ENCODE data around the gene BAG5.

Gene BAG5

GRCh38 chr14:103581206-103581605 lies 18.7 kb upstream of the BAG5 start:
- no peak overlapping the region for H3K4me3 ChIP-seq (ENCODE audit: low read depth, low read length)
- TF ChIP-seq, protein P1, sequence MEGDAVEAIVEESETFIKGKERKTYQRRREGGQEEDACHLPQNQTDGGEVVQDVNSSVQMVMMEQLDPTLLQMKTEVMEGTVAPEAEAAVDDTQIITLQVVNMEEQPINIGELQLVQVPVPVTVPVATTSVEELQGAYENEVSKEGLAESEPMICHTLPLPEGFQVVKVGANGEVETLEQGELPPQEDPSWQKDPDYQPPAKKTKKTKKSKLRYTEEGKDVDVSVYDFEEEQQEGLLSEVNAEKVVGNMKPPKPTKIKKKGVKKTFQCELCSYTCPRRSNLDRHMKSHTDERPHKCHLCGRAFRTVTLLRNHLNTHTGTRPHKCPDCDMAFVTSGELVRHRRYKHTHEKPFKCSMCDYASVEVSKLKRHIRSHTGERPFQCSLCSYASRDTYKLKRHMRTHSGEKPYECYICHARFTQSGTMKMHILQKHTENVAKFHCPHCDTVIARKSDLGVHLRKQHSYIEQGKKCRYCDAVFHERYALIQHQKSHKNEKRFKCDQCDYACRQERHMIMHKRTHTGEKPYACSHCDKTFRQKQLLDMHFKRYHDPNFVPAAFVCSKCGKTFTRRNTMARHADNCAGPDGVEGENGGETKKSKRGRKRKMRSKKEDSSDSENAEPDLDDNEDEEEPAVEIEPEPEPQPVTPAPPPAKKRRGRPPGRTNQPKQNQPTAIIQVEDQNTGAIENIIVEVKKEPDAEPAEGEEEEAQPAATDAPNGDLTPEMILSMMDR (IDR thresholded peaks at IDR 0.05; ENCODE audit: insufficient read depth, low read length, missing control alignments), result no peak
- DNase-seq (ENCODE audit: low read depth, low spot score), result no peak
- CTCF ChIA-PET, result no interaction called here
- POLR2A ChIA-PET, result no interaction called here

GRCh38 chr14:103578401-103579075 lies 16.1 kb upstream of the BAG5 start:
- POLR2A ChIA-PET, result no interaction called here
- CTCF ChIA-PET, result interaction anchor here (1.2 to 1.4 kb wide), 2 partner anchors 10 to 17 kb away, joined by 3 read pairs; no protein-coding TSS in a partner anchor
- TF ChIP-seq, protein P1 (IDR thresholded peaks at IDR 0.05; ENCODE audit: insufficient read depth, low read length, missing control alignments), result no peak
- H3K4me3 ChIP-seq (ENCODE audit: low read depth, low read length), result no peak overlapping the region
- DNase-seq (ENCODE audit: low read depth, low spot score), result no peak

DNA sequence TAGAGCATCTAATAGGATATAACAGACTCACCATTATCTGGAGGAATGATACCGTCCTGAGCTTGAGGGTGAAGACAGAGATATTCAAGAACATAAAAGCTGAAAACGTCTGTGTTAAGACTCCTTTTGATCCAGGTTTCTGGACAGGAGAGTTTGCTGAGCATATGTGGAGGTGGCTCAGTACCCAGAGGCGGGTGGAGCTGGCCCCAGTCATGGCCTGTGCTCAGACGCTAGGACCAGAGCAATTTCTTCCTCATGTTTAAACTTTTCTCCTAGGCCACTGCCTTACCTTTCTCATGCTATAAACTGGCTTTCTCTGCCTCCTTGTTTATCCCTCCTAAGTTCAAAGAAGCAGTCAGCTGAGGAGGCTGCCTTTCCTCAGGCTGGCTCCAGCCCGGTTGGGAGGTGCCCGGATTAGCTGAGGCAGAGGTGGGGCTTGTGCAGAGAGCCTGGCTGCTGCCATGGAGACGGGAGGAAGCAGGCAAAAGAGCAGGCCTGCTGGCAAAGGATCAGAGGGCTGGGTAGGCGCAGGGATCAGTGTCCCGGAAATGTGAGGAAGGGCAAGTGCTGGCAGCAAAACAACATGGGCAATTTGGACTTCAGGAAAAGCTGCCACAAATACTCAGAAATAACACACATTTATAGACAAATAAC lies 14.0 kb upstream of the BAG5 start:
- no peak for DNase-seq (ENCODE audit: low read depth, low spot score)
- POLR2A ChIA-PET, result interaction anchor here (1.3 kb wide), 1 partner anchor 9 kb away, joined by 5 read pairs; no protein-coding TSS in a partner anchor
- no peak overlapping the region for H3K4me3 ChIP-seq (ENCODE audit: low read depth, low read length)
- CTCF ChIA-PET, result interaction anchor here (1.2 to 2.0 kb wide), 4 partner anchors 12 to 345 kb away, joined by 3 to 6 read pairs (median 5); partner anchors contain the start of gene COA8
- TF ChIP-seq, protein P1 (IDR thresholded peaks at IDR 0.05; ENCODE audit: insufficient read depth, low read length, missing control alignments), result no peak

- DNase-seq (ENCODE audit: low read depth, low spot score), result no peak
- CTCF ChIA-PET, result interaction anchor here (0.7 to 2.0 kb wide), 8 partner anchors 9 to 105 kb away, joined by 3 to 6 read pairs (median 4); partner anchors contain the start of gene BAG5
- H3K4me3 ChIP-seq (ENCODE audit: low read depth, low read length), result no peak overlapping the region
- POLR2A ChIA-PET, result no interaction called here
- TF ChIP-seq, protein P1 (IDR thresholded peaks at IDR 0.05; ENCODE audit: insufficient read depth, low read length, missing control alignments), result no peak
Observed at GRCh38 chr14:103574707-103575285, 12.3 kb upstream of the BAG5 start.

DNA sequence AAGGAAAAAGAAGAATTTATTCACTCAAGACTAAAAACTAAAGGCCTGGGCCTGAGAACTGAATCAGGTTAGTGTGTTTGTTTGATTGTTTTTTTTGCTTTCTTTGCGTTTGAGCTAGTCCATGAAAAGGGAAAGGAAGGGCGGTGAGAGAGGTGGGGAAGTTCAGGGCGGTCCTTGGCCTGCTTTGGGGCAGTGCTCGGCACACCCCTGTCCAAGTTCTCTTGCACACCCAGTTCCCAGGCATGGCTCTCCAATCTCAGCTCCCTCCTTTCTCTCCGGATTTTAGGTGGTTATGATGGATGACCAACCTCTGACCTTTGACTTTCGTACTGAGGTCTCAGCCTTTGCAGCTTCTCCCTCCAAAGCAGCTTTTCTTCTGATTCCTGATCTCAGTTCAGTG lies 11.6 kb upstream of the BAG5 start:
- DNase-seq (ENCODE audit: low read depth, low spot score), result no peak
- H3K4me3 ChIP-seq (ENCODE audit: low read depth, low read length), result no peak overlapping the region
- CTCF ChIA-PET, result interaction anchor here (0.9 to 1.9 kb wide), 7 partner anchors 10 to 408 kb away, joined by 3 to 5 read pairs (median 4); partner anchors contain the start of gene BAG5
- POLR2A ChIA-PET, result interaction anchor here (0.7 kb wide), 1 partner anchor 20 kb away, joined by 4 read pairs; no protein-coding TSS in a partner anchor
- TF ChIP-seq, protein P1 (IDR thresholded peaks at IDR 0.05; ENCODE audit: insufficient read depth, low read length, missing control alignments), result no peak

GRCh38 chr14:103569408-103569807 lies 7.0 kb upstream of the BAG5 start:
- no peak overlapping the region for H3K4me3 ChIP-seq (ENCODE audit: low read depth, low read length)
- ChIA-PET POLR2A (no interaction called here), CTCF (interaction anchor here (1.0 kb wide), 1 partner anchor 137 kb away, joined by 3 read pairs; no protein-coding TSS in a partner anchor)
- TF ChIP-seq, protein P1 (IDR thresholded peaks at IDR 0.05; ENCODE audit: insufficient read depth, low read length, missing control alignments), result no peak
- no peak for DNase-seq (ENCODE audit: low read depth, low spot score)

Data from AG04449 (cell line).